Activated T-helper 17 cell treated with anti-CD3 and anti-CD28 coated beads, Interleukin-2, amount 50 U/mL, for 72 hours (primary cell): ENCODE data around the gene APOL5. TPM values are rescaled to one million over a fixed set of nuclear protein-coding genes. Genes with fewer than 3 reads are reported as not detected.
"Not testable (repeated sequence)": the region's sequence is repeated elsewhere in the genome, so short reads cannot be mapped to it uniquely, and the experiment has no call there.

ENCODE experiments used
- ATAC-seq: fragments of 150-1000 bp; cut with Tn5 transposase; replicated peaks from 2 replicates; pipeline ENCODE4 v1.10.0; 2021; ENCODE audit warnings: mild to moderate bottlenecking, moderate library complexity
- H3K27ac Mint-ChIP-seq: one replicate; pipeline ENCODE4 v1.8.0; 2022; ENCODE audit warnings: mixed read lengths
- H3K27me3 Mint-ChIP-seq: one replicate; pipeline ENCODE4 v1.8.0; 2022; ENCODE audit warnings: mixed read lengths
- H3K36me3 Mint-ChIP-seq: one replicate; pipeline ENCODE4 v1.8.0; 2022; ENCODE audit warnings: low read depth, mild to moderate bottlenecking, mixed read lengths
- H3K4me1 Mint-ChIP-seq: one replicate; pipeline ENCODE4 v1.8.0; 2022; ENCODE audit warnings: mixed read lengths
- H3K4me3 Mint-ChIP-seq: one replicate; pipeline ENCODE4 v1.8.0; 2022; ENCODE audit warnings: mild to moderate bottlenecking, mixed read lengths
- H3K9me3 Mint-ChIP-seq: one replicate; pipeline ENCODE4 v1.8.0; 2022; ENCODE audit warnings: mixed read lengths
- total RNA-seq, 2 donors: library from RNA; stranded (reverse); gene quantifications; one replicate each; pipeline ENCODE4 v1.2.3, GENCODE V29; 2022

APOL5 gene
- total RNA-seq, 2 donors from 2014 or later: not detected

GRCh38 chr22:35690001-35690400, 27.7 kb upstream of the APOL5 start:
- no peaks in the 10 kb centered on the region for H3K36me3 Mint-ChIP-seq
- ATAC-seq: no peak
- H3K27ac Mint-ChIP-seq: no peak overlapping the region
- no peaks in the 10 kb centered on the region for H3K9me3 Mint-ChIP-seq
- peaks cover 5% of the 10 kb centered on the region for H3K27me3 Mint-ChIP-seq
- no peaks in the 10 kb centered on the region for H3K4me1 Mint-ChIP-seq
- H3K4me3 Mint-ChIP-seq: no peak overlapping the region

DNA sequence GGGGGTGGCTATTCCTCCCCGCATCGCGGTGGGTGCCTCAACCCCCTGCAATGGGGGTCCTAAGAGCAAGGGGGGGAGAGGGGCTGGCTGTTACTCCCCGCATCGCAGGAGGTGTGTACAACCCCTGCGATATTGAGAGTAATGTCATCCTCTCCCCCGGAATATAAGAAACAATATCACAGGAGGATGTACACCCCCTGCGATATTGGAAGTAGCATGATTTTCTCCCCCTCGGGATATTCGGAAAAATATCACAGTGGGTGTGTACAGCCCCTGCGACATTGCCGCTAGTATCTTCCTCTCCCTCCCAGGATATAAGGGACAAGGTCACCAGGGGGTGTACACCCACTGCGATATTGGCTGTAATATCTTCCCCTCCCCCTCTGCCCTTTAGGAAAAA, 22.5 kb upstream of the APOL5 start:
- peaks cover 5% of the 10 kb centered on the region for H3K27me3 Mint-ChIP-seq
- no peak overlapping the region for H3K27ac Mint-ChIP-seq

DNA sequence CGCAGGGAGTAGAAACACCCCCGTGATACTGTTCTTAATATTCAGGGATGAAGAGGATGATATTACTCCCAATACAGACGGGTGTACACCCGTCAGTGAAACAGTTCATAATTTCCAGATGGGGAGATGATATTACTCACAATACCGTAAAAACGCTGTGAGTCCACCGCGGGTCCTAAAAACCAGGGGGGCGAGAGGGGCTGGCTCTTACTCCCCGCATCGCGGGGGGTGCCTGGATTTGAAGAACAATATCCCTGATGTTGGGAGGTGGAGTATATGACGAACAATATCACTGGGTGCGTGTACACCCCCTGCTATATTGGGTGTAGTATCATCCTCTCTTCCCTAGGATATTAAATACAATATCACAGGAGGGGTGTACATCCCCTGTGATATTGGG, 20.5 kb upstream of the APOL5 start:
- Mint-ChIP-seq H3K9me3 (no peaks in the 10 kb centered on the region), H3K27me3 (peaks cover 5% of the 10 kb centered on the region), H3K36me3 (no peaks in the 10 kb centered on the region), H3K27ac (no peak overlapping the region), H3K4me3 (no peak overlapping the region), H3K4me1 (no peaks in the 10 kb centered on the region)
- ATAC-seq: peak; percentile 62

More for the DNA sequence above, 22.5 kb upstream of the APOL5 start:
- no peak for ATAC-seq
- Mint-ChIP-seq H3K9me3 (no peaks in the 10 kb centered on the region), H3K4me1 (no peaks in the 10 kb centered on the region), H3K4me3 (no peak overlapping the region), H3K36me3 (no peaks in the 10 kb centered on the region)

DNA sequence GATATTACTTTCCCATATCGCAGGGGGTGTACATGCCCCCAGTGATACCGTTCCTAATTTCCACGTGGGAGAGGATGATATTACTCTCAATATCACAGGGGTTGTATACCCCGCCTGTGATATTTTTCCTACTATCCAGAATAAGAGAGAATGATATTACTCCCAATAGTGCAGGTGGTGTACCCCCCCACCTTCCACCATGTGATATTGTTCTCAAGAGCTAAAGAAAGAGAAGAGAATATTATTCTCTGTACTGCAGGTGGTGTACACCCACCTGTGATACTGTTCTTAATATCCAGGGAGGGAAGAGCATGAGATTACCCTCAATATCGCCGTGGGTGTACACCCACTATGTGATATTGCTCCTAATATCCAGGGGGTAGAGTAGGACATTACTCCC, 17.8 kb upstream of the APOL5 start:
- H3K27ac Mint-ChIP-seq, H3K36me3 Mint-ChIP-seq, H3K4me1 Mint-ChIP-seq, H3K4me3 Mint-ChIP-seq, H3K27me3 Mint-ChIP-seq, H3K9me3 Mint-ChIP-seq: not testable (repeated sequence)
- ATAC-seq: peak; percentile 36

DNA sequence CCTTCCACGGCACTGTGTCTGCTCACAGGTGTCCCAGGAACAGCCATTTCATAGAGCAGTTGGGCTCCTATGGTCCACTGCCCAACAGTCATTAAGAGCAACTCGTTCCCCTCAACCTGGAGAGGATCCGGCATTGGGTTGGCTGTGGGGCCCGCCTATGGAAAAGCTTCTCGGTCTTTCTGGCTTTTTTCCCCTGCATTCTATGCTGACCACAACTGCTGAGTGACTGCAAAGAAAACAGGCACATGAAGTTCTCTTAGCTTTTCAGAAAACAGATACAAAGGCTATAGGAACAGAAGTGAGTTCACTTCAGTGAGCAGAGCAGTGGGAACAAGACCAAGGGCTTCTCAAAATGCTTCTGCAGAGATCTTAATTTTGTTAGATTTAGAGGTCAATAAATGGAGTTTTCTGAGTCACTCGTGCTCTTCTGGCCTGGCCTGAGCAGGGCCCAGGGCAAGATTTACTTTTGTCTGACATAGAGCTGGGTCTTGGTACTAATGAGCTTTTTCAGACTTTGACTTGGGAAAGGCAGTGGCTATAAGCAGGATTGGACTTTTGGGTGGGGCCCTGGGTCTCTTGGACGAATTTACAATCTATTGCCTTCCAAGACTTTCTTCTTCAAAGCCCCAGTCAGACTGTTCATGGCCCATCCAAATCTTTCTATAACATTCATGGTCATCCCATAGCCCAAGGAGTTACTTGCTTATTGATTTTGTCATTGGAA, 13.6 kb upstream of the APOL5 start:
- H3K4me3 Mint-ChIP-seq: no peak overlapping the region
- no peaks in the 10 kb centered on the region for H3K4me1 Mint-ChIP-seq
- H3K9me3 Mint-ChIP-seq: no peaks in the 10 kb centered on the region
- ATAC-seq: no peak
- no peak overlapping the region for H3K27ac Mint-ChIP-seq
- H3K27me3 Mint-ChIP-seq: no peaks in the 10 kb centered on the region
- H3K36me3 Mint-ChIP-seq: no peaks in the 10 kb centered on the region

GRCh38 chr22:35705141-35705540, 12.5 kb upstream of the APOL5 start:
- Mint-ChIP-seq H3K36me3 (no peaks in the 10 kb centered on the region), H3K4me3 (no peak overlapping the region), H3K4me1 (no peaks in the 10 kb centered on the region), H3K27ac (no peak overlapping the region), H3K27me3 (no peaks in the 10 kb centered on the region), H3K9me3 (no peaks in the 10 kb centered on the region)
- no peak for ATAC-seq

DNA sequence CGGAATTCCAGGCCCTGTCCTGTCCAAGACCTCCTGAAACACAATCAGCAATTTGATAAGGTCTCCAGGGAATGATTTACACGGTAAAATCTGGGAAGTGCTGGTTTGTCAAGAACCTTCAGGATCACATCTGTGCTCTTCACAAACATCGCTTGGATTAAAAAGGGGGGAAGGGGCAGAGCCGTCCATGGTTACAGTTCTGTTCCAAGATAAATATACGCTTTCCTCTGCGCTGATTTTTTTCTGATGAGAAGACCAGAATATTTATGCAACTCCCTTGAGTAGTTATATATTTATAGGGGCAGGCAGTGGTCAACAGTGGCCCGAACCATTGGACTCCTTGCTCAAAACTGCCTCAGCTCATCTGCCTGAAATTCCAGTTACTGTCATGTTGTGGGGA, 9.2 kb upstream of the APOL5 start:
- H3K4me1 Mint-ChIP-seq: no peaks in the 10 kb centered on the region
- no peak for ATAC-seq
- no peak overlapping the region for H3K27ac Mint-ChIP-seq
- H3K36me3 Mint-ChIP-seq: no peaks in the 10 kb centered on the region
- H3K27me3 Mint-ChIP-seq: peaks cover 6% of the 10 kb centered on the region
- H3K9me3 Mint-ChIP-seq: peaks cover 8% of the 10 kb centered on the region
- no peak overlapping the region for H3K4me3 Mint-ChIP-seq

DNA sequence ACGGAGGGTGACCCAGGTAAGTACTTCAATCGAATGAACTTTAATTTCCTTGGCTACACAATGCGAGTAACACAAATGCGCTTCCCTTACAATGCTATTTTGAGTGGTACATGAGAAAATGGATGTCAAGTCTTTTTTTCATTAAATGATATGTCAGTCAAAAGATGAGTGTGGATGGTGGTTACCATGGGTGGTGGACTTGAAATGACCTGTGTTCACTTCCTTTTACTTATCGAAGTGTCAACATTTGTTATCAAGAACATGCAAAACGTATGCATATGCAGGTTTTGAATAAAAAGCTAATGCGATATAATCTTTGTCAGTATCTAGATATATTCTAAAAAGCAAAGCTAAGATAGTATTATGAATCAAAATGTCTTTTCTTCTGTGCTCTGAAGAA, 8.8 kb upstream of the APOL5 start:
- Mint-ChIP-seq H3K4me3 (no peak overlapping the region), H3K27ac (no peak overlapping the region), H3K36me3 (no peaks in the 10 kb centered on the region), H3K9me3 (peaks cover 10% of the 10 kb centered on the region), H3K4me1 (no peaks in the 10 kb centered on the region), H3K27me3 (peaks cover 8% of the 10 kb centered on the region)
- no peak for ATAC-seq

- peaks cover 11% of the 10 kb centered on the region for H3K27me3 Mint-ChIP-seq
- H3K4me3 Mint-ChIP-seq: no peak overlapping the region
- no peaks in the 10 kb centered on the region for H3K36me3 Mint-ChIP-seq
- no peak for ATAC-seq
- H3K27ac Mint-ChIP-seq: no peak overlapping the region
- H3K4me1 Mint-ChIP-seq: no peaks in the 10 kb centered on the region
- H3K9me3 Mint-ChIP-seq: peaks cover 10% of the 10 kb centered on the region
Observed at GRCh38 chr22:35711336-35711735, 6.3 kb upstream of the APOL5 start.

DNA sequence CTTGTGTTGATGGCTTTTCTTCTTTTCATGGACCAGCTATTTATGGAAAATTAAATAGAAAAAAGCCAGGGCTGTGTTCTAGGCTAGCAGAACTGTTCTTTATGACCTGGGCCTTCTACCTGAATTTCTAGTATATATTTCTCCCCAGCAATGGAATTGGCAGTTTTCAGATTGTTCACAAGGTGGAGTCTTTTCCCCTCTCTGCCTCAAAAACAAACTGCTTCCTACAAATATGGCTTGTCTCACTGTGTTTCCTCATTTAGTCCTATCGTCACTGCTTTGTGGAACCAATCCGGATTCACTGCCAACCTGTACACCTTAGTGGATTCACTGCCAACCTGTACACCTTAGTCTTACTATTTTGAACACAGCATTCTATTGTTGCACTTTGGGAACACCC, 5.0 kb upstream of the APOL5 start:
- peaks cover 10% of the 10 kb centered on the region for H3K9me3 Mint-ChIP-seq
- H3K4me3 Mint-ChIP-seq: no peak overlapping the region
- ATAC-seq: no peak
- peaks cover 11% of the 10 kb centered on the region for H3K27me3 Mint-ChIP-seq
- H3K4me1 Mint-ChIP-seq: no peaks in the 10 kb centered on the region
- no peaks in the 10 kb centered on the region for H3K36me3 Mint-ChIP-seq
- H3K27ac Mint-ChIP-seq: no peak overlapping the region

- no peaks in the 10 kb centered on the region for H3K36me3 Mint-ChIP-seq
Observed at GRCh38 chr22:35719212-35719875, 1.7 kb downstream of the APOL5 start.

GRCh38 chr22:35721960-35722359, 4.3 kb downstream of the APOL5 start:
- H3K4me3 Mint-ChIP-seq: no peak overlapping the region
- no peaks in the 10 kb centered on the region for H3K36me3 Mint-ChIP-seq
- no peaks in the 10 kb centered on the region for H3K4me1 Mint-ChIP-seq
- no peaks in the 10 kb centered on the region for H3K9me3 Mint-ChIP-seq
- H3K27me3 Mint-ChIP-seq: no peaks in the 10 kb centered on the region
- no peak for ATAC-seq
- H3K27ac Mint-ChIP-seq: no peak overlapping the region

More at GRCh38 chr22:35719212-35719875, 1.7 kb downstream of the APOL5 start:
- Mint-ChIP-seq H3K27me3 (peaks cover 2% of the 10 kb centered on the region), H3K27ac (no peak overlapping the region), H3K4me3 (no peak overlapping the region), H3K9me3 (no peaks in the 10 kb centered on the region), H3K4me1 (no peaks in the 10 kb centered on the region)
- no peak for ATAC-seq

DNA sequence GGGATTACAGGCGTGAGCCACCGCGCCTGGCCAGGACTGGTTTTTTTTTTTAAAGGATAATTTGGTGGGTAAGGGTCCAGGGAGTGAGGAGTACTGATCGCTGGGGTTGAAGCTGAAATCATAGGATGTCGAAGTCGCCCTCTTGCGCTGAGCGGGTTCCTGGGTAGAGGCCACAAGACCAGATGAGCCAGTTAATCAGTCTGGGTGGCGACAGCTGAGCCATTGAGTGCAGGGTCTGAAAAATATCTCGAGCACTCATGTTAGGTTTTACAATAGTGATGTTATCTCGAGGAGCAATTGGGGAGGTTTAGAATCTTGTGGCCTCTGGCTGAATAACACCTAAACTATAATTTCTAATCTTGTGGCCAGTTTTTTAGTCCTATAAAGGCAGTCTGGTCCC, 7.8 kb downstream of the APOL5 start:
- no peaks in the 10 kb centered on the region for H3K4me1 Mint-ChIP-seq
- H3K36me3 Mint-ChIP-seq: no peaks in the 10 kb centered on the region
- H3K27ac Mint-ChIP-seq: no peak overlapping the region
- H3K27me3 Mint-ChIP-seq: no peaks in the 10 kb centered on the region
- no peak overlapping the region for H3K4me3 Mint-ChIP-seq
- no peak for ATAC-seq
- H3K9me3 Mint-ChIP-seq: no peaks in the 10 kb centered on the region

DNA sequence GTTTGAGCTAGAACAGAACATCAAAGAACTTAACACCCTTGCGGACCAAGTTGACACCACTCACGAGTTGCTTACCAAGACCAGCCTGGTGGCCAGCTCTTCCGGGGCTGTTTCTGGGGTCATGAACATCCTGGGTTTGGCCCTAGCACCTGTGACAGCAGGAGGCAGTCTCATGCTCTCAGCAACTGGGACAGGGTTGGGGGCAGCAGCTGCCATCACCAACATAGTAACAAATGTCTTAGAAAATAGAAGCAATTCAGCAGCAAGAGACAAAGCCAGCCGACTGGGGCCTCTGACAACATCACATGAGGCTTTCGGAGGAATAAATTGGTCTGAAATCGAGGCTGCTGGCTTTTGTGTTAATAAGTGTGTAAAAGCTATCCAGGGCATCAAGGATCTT, 8.7 kb downstream of the APOL5 start:
- no peaks in the 10 kb centered on the region for H3K36me3 Mint-ChIP-seq
- no peak for ATAC-seq
- H3K4me3 Mint-ChIP-seq: no peak overlapping the region
- H3K27me3 Mint-ChIP-seq: peaks cover 5% of the 10 kb centered on the region
- no peaks in the 10 kb centered on the region for H3K4me1 Mint-ChIP-seq
- H3K27ac Mint-ChIP-seq: no peak overlapping the region
- no peaks in the 10 kb centered on the region for H3K9me3 Mint-ChIP-seq

GRCh38 chr22:35726933-35727332, 9.3 kb downstream of the APOL5 start:
- no peak for ATAC-seq

More at GRCh38 chr22:35726933-35727332, 9.3 kb downstream of the APOL5 start:
- Mint-ChIP-seq H3K4me1 (no peaks in the 10 kb centered on the region), H3K36me3 (no peaks in the 10 kb centered on the region), H3K4me3 (no peak overlapping the region), H3K27me3 (peaks cover 10% of the 10 kb centered on the region), H3K9me3 (no peaks in the 10 kb centered on the region), H3K27ac (no peak overlapping the region)
